Smooth muscle cell (in vitro differentiated cells): ENCODE results near the gene ZSCAN12. TPM values are rescaled to one million over a fixed set of nuclear protein-coding genes. Genes with fewer than 3 reads are reported as not detected.

Source experiments
- DNase-seq: peaks from one replicate; lab custom pipeline; 2025; ENCODE audit not compliant: unreplicated experiment; lab: John Stamatoyannopoulos, UW
- H2AFZ ChIP-seq: fragments of 200-600 bp; sonication (generic); 2 replicates; pipeline ENCODE4 v1.6.0; 2016; ENCODE audit warnings: antibody characterized with exemption, low read depth, mild to moderate bottlenecking
- H3F3A ChIP-seq: fragments of 200-600 bp; sonication (generic); 2 replicates; pipeline ENCODE4 v1.6.0; 2017; ENCODE audit warnings: antibody characterized with exemption, low read depth
- H3K27ac ChIP-seq: fragments of 200-600 bp; sonication (generic); 2 replicates; pipeline ENCODE4 v1.5.1; 2016; ENCODE audit warnings: low read depth, mild to moderate bottlenecking
- H3K27me3 ChIP-seq: fragments of 200-600 bp; sonication (generic); 2 replicates; pipeline ENCODE4 v1.6.1; 2016; ENCODE audit warnings: low read depth, mild to moderate bottlenecking
- H3K36me3 ChIP-seq: fragments of 200-600 bp; sonication (generic); 2 replicates; pipeline ENCODE4 v1.5.1; 2016; ENCODE audit warnings: low read depth
- H3K4me1 ChIP-seq: fragments of 200-600 bp; sonication (generic); 2 replicates; pipeline ENCODE4 v1.5.1; 2016; ENCODE audit warnings: low read depth
- H3K4me2 ChIP-seq: fragments of 200-600 bp; sonication (generic); 2 replicates; pipeline ENCODE4 v1.6.0; 2016; ENCODE audit warnings: mild to moderate bottlenecking
- H3K4me3 ChIP-seq: fragments of 200-600 bp; sonication (generic); 2 replicates; pipeline ENCODE4 v1.5.1; 2016; ENCODE audit warnings: mild to moderate bottlenecking
- H3K79me2 ChIP-seq: fragments of 200-600 bp; sonication (generic); 2 replicates; pipeline ENCODE4 v1.6.0; 2016; ENCODE audit warnings: low read depth, mild to moderate bottlenecking
- H3K9ac ChIP-seq: fragments of 200-600 bp; sonication (generic); 2 replicates; pipeline ENCODE4 v1.6.0; 2016; ENCODE audit warnings: low read depth
- H3K9me3 ChIP-seq: fragments of 200-600 bp; sonication (generic); replicated peaks from 2 replicates; pipeline ENCODE4 v1.5.1; 2016; ENCODE audit warnings: low read depth
- H4K20me1 ChIP-seq: fragments of 200-600 bp; sonication (generic); 2 replicates; pipeline ENCODE4 v1.6.0; 2016; ENCODE audit warnings: low read depth
- WGBS: methylation state at CpG from one replicate; pipeline ENCODE4 v1.1.7; 2016; ENCODE audit warnings: low lambda C conversion rate; 5-methylcytosine and 5-hydroxymethylcytosine counted together
- polyA plus RNA-seq: library from polyadenylated mRNA; unstranded; fragments of >200 nt; fragmentation: Nextera tagmentation; extraction: Ambion mirVana; gene quantifications from 2 replicates; pipeline ENCODE4 v1.2.1, GENCODE V29; 2016
- total RNA-seq: library from RNA; depleted of rRNA; stranded (reverse); fragments of >200 nt; gene quantifications from 2 replicates; pipeline ENCODE4 v1.2.3, GENCODE V29; 2014
- TF ChIP-seq, protein P1 (sequence below): fragments of 200-600 bp; sonication (generic); IDR thresholded peaks from 2 replicates; pipeline ENCODE4 v1.5.1; 2017; ENCODE audit warnings: borderline replicate concordance, mild to moderate bottlenecking, antibody characterized with exemption; ENCODE audit not compliant: insufficient read depth, poor library complexity, severe bottlenecking

ZSCAN12 gene
- total and polyA plus RNA-seq, 2 experiments from 2014 or later, result 1.3 to 6.8 TPM

DNA sequence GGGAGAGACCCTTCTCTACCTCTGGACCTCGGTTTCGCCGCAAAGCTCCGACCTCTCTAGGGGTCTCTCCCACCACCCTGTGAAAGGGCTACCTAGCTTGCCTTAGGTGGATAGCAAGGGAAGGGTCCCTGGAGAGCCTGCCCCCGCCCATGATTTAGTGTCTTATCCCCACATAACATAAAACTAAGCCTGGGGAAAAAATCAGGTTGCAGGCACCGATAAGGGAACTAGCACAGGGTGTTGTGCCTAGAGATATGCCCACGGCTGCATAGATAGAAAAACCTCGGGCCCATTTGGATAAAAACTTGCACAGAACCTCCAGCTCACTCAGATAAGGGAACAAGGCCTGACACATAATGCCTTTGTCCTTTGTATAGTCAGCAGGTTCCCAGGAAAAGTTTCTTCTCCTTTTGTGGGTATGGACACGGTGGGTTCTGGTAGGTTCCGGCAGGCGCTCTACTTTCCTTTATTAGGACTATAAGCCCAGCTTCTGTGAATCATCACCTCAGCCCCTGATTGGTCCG is 64.4 kb downstream of the ZSCAN12 start:
- TF ChIP-seq, protein P1, sequence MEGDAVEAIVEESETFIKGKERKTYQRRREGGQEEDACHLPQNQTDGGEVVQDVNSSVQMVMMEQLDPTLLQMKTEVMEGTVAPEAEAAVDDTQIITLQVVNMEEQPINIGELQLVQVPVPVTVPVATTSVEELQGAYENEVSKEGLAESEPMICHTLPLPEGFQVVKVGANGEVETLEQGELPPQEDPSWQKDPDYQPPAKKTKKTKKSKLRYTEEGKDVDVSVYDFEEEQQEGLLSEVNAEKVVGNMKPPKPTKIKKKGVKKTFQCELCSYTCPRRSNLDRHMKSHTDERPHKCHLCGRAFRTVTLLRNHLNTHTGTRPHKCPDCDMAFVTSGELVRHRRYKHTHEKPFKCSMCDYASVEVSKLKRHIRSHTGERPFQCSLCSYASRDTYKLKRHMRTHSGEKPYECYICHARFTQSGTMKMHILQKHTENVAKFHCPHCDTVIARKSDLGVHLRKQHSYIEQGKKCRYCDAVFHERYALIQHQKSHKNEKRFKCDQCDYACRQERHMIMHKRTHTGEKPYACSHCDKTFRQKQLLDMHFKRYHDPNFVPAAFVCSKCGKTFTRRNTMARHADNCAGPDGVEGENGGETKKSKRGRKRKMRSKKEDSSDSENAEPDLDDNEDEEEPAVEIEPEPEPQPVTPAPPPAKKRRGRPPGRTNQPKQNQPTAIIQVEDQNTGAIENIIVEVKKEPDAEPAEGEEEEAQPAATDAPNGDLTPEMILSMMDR, result no peak
- Histone ChIP-seq H3K79me2 (peaks cover 4% of the 10 kb centered on the region), H2AFZ (no peak overlapping the region), H4K20me1 (no peaks in the 10 kb centered on the region), H3K27ac (peak overlapping the region; percentile 95), H3K36me3 (no peaks in the 10 kb centered on the region), H3K4me1 (peaks cover 14% of the 10 kb centered on the region), H3K4me3 (peak overlapping the region; percentile 57), H3K9me3 (no peaks in the 10 kb centered on the region), H3K9ac (peak overlapping the region; percentile 26), H3K4me2 (peak overlapping the region; percentile 79), H3F3A (peaks cover 10% of the 10 kb centered on the region), H3K27me3 (no peaks in the 10 kb centered on the region)
- WGBS, result 40% methylated on average over 12 of the region's 12 CpGs
- DNase-seq, result no peak

DNA sequence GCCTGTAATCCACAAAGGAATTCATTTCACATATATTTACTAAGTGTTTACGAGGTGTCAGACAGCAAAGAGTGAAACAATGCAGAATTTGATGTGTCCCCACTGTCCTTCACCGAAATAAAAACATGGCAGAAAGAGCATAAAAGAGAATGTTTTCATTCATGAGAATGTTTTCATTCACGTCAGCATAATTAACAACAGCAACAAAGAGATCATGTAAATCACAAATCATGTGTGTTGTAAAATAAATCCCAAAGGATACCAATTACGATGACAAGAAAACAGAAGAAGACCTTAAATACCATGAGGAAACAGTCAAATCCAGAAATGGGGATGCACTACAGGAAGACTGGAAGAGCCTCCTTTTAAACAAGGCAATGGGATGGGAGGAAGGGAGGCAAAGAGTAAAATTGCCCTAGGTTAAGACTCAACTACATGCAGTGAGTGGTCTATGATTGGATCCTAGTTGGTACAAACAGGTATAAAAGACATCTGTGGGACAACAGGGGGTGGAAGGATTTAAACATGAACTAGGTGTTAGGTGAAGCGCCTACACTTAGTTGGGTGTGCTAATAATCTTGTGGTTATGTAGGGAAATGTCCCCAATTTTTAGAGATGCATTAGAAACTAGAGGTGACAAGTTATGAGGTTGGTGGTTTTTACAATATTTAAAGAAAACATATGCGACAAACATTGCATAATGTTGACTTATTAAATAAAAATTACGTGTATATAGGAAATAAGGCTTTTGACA is 65.1 kb downstream of the ZSCAN12 start:
- no peak for DNase-seq
- WGBS, result 88% methylated on average over 7 of the region's 7 CpGs
- no peak overlapping the region for H3K9ac ChIP-seq
- H3K4me3 ChIP-seq, result peak overlapping the region; percentile 57
- no peaks in the 10 kb centered on the region for H3K27me3 ChIP-seq
- peak overlapping the region; percentile 95 for H3K27ac ChIP-seq
- H4K20me1 ChIP-seq, result no peaks in the 10 kb centered on the region
- TF ChIP-seq, protein P1, result no peak
- H3F3A ChIP-seq, result peaks cover 10% of the 10 kb centered on the region
- no peaks in the 10 kb centered on the region for H3K9me3 ChIP-seq
- H3K79me2 ChIP-seq, result peaks cover 4% of the 10 kb centered on the region
- no peaks in the 10 kb centered on the region for H3K36me3 ChIP-seq
- peaks cover 14% of the 10 kb centered on the region for H3K4me1 ChIP-seq
- peak overlapping the region; percentile 79 for H3K4me2 ChIP-seq
- no peak overlapping the region for H2AFZ ChIP-seq

DNA sequence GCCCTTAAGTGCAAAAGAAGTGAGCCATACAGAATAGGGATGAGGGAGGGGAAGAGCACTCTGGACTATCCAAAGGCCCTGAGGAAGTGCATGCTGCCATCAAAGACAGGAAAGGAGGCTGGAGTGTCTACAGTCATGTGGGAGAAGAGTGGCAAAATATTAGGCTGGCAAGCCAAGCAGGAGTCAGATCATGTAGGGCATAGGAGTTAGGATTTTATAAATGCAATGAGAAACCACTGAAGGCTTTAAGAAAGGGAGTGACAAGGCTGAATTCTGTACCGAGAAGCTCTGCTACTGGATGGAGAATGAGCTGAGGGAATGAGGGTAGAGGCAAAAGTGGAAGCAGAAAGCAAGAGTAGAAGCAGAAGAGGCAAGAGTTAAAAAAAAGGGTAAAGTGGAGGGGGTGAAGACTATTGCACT is 65.9 kb downstream of the ZSCAN12 start:
- H3K79me2 ChIP-seq, result peaks cover 4% of the 10 kb centered on the region
- no peak overlapping the region for H3K9ac ChIP-seq
- TF ChIP-seq, protein P1, result no peak
- peaks cover 10% of the 10 kb centered on the region for H3F3A ChIP-seq
- DNase-seq, result no peak
- no peaks in the 10 kb centered on the region for H3K9me3 ChIP-seq
- whole genome bisulfite sequencing, result 100% methylated on average over 1 of the region's 1 CpG
- no peaks in the 10 kb centered on the region for H3K36me3 ChIP-seq
- no peaks in the 10 kb centered on the region for H4K20me1 ChIP-seq
- no peak overlapping the region for H2AFZ ChIP-seq
- H3K27ac ChIP-seq, result no peak overlapping the region
- H3K4me3 ChIP-seq, result no peak overlapping the region
- no peak overlapping the region for H3K4me2 ChIP-seq
- H3K27me3 ChIP-seq, result no peaks in the 10 kb centered on the region
- H3K4me1 ChIP-seq, result peaks cover 14% of the 10 kb centered on the region
